Body of pancreas (tissue), 4 donors: ENCODE results near the gene POLR3K.
"Not testable (repeated sequence)": the region's sequence is repeated elsewhere in the genome, so short reads cannot be mapped to it uniquely, and the experiment has no call there.

Source experiments
- CTCF ChIP-seq, 7 experiments: fragments of 450-650 bp in 4 of 7; fragments of 200-600 bp in 3 of 7; sonication (generic) in 3 of 7; IDR thresholded peaks; one replicate each; pipeline ENCODE4 v1.5.1; 2016 to 2019; ENCODE audit warnings: antibody characterized with exemption in 7 of 7
- POLR2A ChIP-seq, 3 donors: fragments of 450-650 bp; IDR thresholded peaks; one replicate each; pipeline ENCODE4 v1.6.1; 2016; ENCODE audit warnings: antibody characterized with exemption in 3 of 3, mild to moderate bottlenecking in 2 of 3

- TF ChIP-seq CTCF, POLR2A (IDR thresholded peaks at IDR 0.05): not testable (repeated sequence)
Measured at GRCh38 chr16:46510-46909, 6.9 kb downstream of the POLR3K start.
